H1 (cell line): ENCODE data around the gene EXO1. TPM values are rescaled to one million over a fixed set of nuclear protein-coding genes. Genes with fewer than 3 reads are reported as not detected.

Experiments used
- CTCF ChIA-PET: fragments of 300-600 bp; sonication (Branson Sonifier 250); formaldehyde crosslinking; loops from one replicate; lab custom pipeline; 2021; ENCODE audit not compliant: partially characterized antibody; lab: Charles Lee
- POLR2A ChIA-PET: fragments of 300-600 bp; sonication (Branson Sonifier 250); formaldehyde crosslinking; loops from one replicate; lab custom pipeline; 2021; ENCODE audit warnings: inconsistent platforms; ENCODE audit not compliant: partially characterized antibody; lab: Charles Lee
- DNase-seq, 2 experiments: peaks; one replicate each; pipeline versions ENCODE4 v3.0.0 to v3.0.0-alpha.2; 2010 to 2022; ENCODE audit warnings: low spot score in 2 of 2, low read depth in 1 of 2, mixed read lengths in 1 of 2
- FAIRE-seq: peaks from 2 replicates; lab custom pipeline; 2011; peaks lifted over from hg19 to GRCh38; lab: Jason Lieb, UNC
- H2AFZ ChIP-seq: 2 replicates; pipeline ENCODE4 v1.8.1; 2012; ENCODE audit warnings: low read length, inconsistent platforms
- H2AK5ac ChIP-seq: 2 replicates; pipeline ENCODE4 v1.6.1; 2013; ENCODE audit warnings: low read depth, low read length
- H2BK120ac ChIP-seq: replicated peaks from 2 replicates; pipeline ENCODE3; 2013; ENCODE audit warnings: low read depth, low read length, inconsistent platforms
- H2BK12ac ChIP-seq: 2 replicates; pipeline ENCODE4 v1.6.1; 2013; ENCODE audit warnings: low read depth, low read length
- H2BK15ac ChIP-seq: 2 replicates; pipeline ENCODE4 v1.6.1; 2013; ENCODE audit warnings: low read length
- H2BK20ac ChIP-seq: 2 replicates; pipeline ENCODE4 v1.6.1; 2013; ENCODE audit warnings: low read length
- H2BK5ac ChIP-seq: 2 replicates; pipeline ENCODE4 v1.6.1; 2013; ENCODE audit warnings: low read depth, low read length
- H3K14ac ChIP-seq: 2 replicates; pipeline ENCODE4 v1.6.1; 2013; ENCODE audit warnings: inconsistent platforms; ENCODE audit not compliant: insufficient read length
- H3K18ac ChIP-seq: 2 replicates; pipeline ENCODE4 v1.6.1; 2013; ENCODE audit warnings: low read length; ENCODE audit errors: extremely low read depth
- H3K23ac ChIP-seq: 2 replicates; pipeline ENCODE4 v1.6.1; 2013; ENCODE audit warnings: inconsistent platforms; ENCODE audit not compliant: insufficient read length
- H3K23me2 ChIP-seq: 2 replicates; pipeline ENCODE4 v1.6.1; 2013; ENCODE audit warnings: low read depth, low read length
- H3K27ac ChIP-seq: 2 replicates; pipeline ENCODE4 v1.6.1; 2011; ENCODE audit warnings: low read depth, low read length, inconsistent platforms
- H3K27me3 ChIP-seq, 4 experiments: replicated peaks in 1 of 4; 1 replicate in 1 of 4; 2 replicates in 3 of 4; pipeline versions ENCODE4 v1.6.1 to v1.8.1; 2011 to 2013; ENCODE audit warnings: low read length in 3 of 4, mild to moderate bottlenecking in 3 of 4, inconsistent platforms in 2 of 4, mixed read lengths in 2 of 4, moderate library complexity in 1 of 4; ENCODE audit not compliant: control insufficient read depth in 3 of 4, insufficient read depth in 3 of 4; ENCODE audit errors: extremely low read depth in 1 of 4
- H3K36me3 ChIP-seq, 4 experiments: 2 replicates each; pipeline versions ENCODE4 v1.6.1 to v1.8.1; 2011 to 2013; ENCODE audit warnings: mild to moderate bottlenecking in 4 of 4, low read length in 3 of 4, moderate library complexity in 2 of 4, control low read depth in 1 of 4, inconsistent platforms in 1 of 4; ENCODE audit not compliant: insufficient read depth in 4 of 4, control insufficient read depth in 2 of 4
- H3K4ac ChIP-seq: replicated peaks from 2 replicates; pipeline ENCODE3; 2013; ENCODE audit warnings: low read length, low read depth, mixed read lengths, inconsistent platforms; ENCODE audit not compliant: insufficient read length
- H3K4me1 ChIP-seq, 4 experiments: replicated peaks in 1 of 4; 1 replicate in 1 of 4; 2 replicates in 3 of 4; pipeline versions ENCODE4 v1.6.1 to v1.8.1; 2011 to 2013; ENCODE audit warnings: low read length in 3 of 4, inconsistent platforms in 2 of 4, mixed read lengths in 1 of 4; ENCODE audit not compliant: insufficient read depth in 4 of 4, control insufficient read depth in 3 of 4
- H3K4me2 ChIP-seq, 2 experiments: 2 replicates each; pipeline versions ENCODE4 v1.6.1 to v1.8.1; 2011 to 2013; ENCODE audit warnings: low read depth in 2 of 2, low read length in 2 of 2, control low read depth in 1 of 2, inconsistent platforms in 1 of 2, mild to moderate bottlenecking in 1 of 2; ENCODE audit not compliant: insufficient read depth in 1 of 2
- H3K4me3 ChIP-seq, 4 experiments: fragments of 200-600, 300-600 bp in 1 of 4; sonication (generic), shearing (Covaris generic), sonication (Bioruptor Twin) in 1 of 4; 2 replicates each; pipeline versions ENCODE4 v1.5.1 to v1.8.1; 2011 to 2016; ENCODE audit warnings: low read length in 4 of 4, low read depth in 3 of 4, control low read depth in 2 of 4, inconsistent platforms in 2 of 4, mild to moderate bottlenecking in 2 of 4, mixed read lengths in 1 of 4, moderate library complexity in 1 of 4; ENCODE audit not compliant: insufficient read depth in 2 of 4; ENCODE audit errors: extremely low read depth in 1 of 4
- H3K56ac ChIP-seq: replicated peaks from 2 replicates; pipeline ENCODE3; 2013; ENCODE audit warnings: low read depth, mild to moderate bottlenecking, mixed read lengths, low read length, inconsistent platforms; ENCODE audit not compliant: insufficient read length
- H3K79me1 ChIP-seq: 2 replicates; pipeline ENCODE4 v1.6.1; 2013; ENCODE audit warnings: low read depth, low read length, control low read depth
- H3K79me2 ChIP-seq, 2 experiments: 2 replicates each; pipeline versions ENCODE4 v1.6.1 to v1.8.1; 2012 to 2013; ENCODE audit warnings: low read length in 2 of 2, mild to moderate bottlenecking in 2 of 2, inconsistent platforms in 1 of 2; ENCODE audit not compliant: insufficient read depth in 2 of 2, control insufficient read depth in 1 of 2
- H3K9ac ChIP-seq, 4 experiments: replicated peaks in 1 of 4; 1 replicate in 1 of 4; 2 replicates in 3 of 4; pipeline versions ENCODE4 v1.6.1 to v1.8.1; 2011 to 2013; ENCODE audit warnings: low read depth in 3 of 4, low read length in 3 of 4, control low read depth in 2 of 4, mild to moderate bottlenecking in 2 of 4, moderate library complexity in 2 of 4, inconsistent platforms in 1 of 4; ENCODE audit errors: extremely low read depth in 1 of 4
- H3K9me3 ChIP-seq, 2 experiments: 2 replicates each; pipeline versions ENCODE4 v1.6.1 to v1.8.1; 2012 to 2013; ENCODE audit warnings: mild to moderate bottlenecking in 2 of 2, moderate library complexity in 2 of 2, control low read depth in 1 of 2, inconsistent platforms in 1 of 2, low read depth in 1 of 2, low read length in 1 of 2, mixed read lengths in 1 of 2; ENCODE audit not compliant: insufficient read depth in 2 of 2
- H4K20me1 ChIP-seq, 2 experiments: replicated peaks in 1 of 2; 2 replicates each; pipeline versions ENCODE3 to v1.8.1; 2011 to 2013; ENCODE audit warnings: inconsistent platforms in 2 of 2, low read length in 2 of 2, mild to moderate bottlenecking in 1 of 2; ENCODE audit not compliant: insufficient read depth in 2 of 2, control insufficient read depth in 1 of 2
- H4K5ac ChIP-seq: 2 replicates; pipeline ENCODE4 v1.6.1; 2013; ENCODE audit warnings: low read length, low read depth, mixed read lengths, inconsistent platforms; ENCODE audit not compliant: insufficient read length
- H4K8ac ChIP-seq: 2 replicates; pipeline ENCODE4 v1.8.0; 2013; ENCODE audit warnings: mild to moderate bottlenecking, moderate library complexity, low read length, inconsistent platforms; ENCODE audit not compliant: insufficient read depth; ENCODE audit errors: extremely low read depth
- H4K91ac ChIP-seq: replicated peaks from 2 replicates; pipeline ENCODE3; 2013; ENCODE audit warnings: low read length, mixed read lengths, inconsistent platforms; ENCODE audit not compliant: insufficient read length
- ASH2L ChIP-seq: fragments of 200-600, 300-600 bp; sonication (generic); IDR thresholded peaks from one replicate; pipeline ENCODE4 v1.7.1; 2017; ENCODE audit warnings: low read length
- CBX5 ChIP-seq: fragments of 300-800, 300-1000 bp; sonication (generic); IDR thresholded peaks from 2 replicates; pipeline ENCODE4 v1.7.1; 2016; ENCODE audit warnings: antibody characterized with exemption, low read length, low read depth
- EP300 ChIP-seq, 2 experiments: IDR thresholded peaks; 1 replicate in 1 of 2; 2 replicates in 1 of 2; pipeline ENCODE4 v1.6.1; 2011 to 2012; ENCODE audit warnings: low read depth in 2 of 2, low read length in 2 of 2, mild to moderate bottlenecking in 2 of 2, borderline replicate concordance in 1 of 2, inconsistent platforms in 1 of 2, moderate library complexity in 1 of 2
- GTF2F1 ChIP-seq: IDR thresholded peaks from 2 replicates; pipeline ENCODE4 v1.6.1; 2012; ENCODE audit warnings: low read depth, low read length, improper control_type of control experiment, borderline replicate concordance
- JUND ChIP-seq: IDR thresholded peaks from 2 replicates; pipeline ENCODE4 v1.6.1; 2011; ENCODE audit warnings: mild to moderate bottlenecking, improper control_type of control experiment, low read length
- KDM4A ChIP-seq: IDR thresholded peaks from one replicate; pipeline ENCODE4 v1.7.1; 2012; ENCODE audit warnings: low read depth, mild to moderate bottlenecking, moderate library complexity, low read length, inconsistent platforms; ENCODE audit not compliant: severe bottlenecking
- NANOG ChIP-seq: IDR thresholded peaks from 2 replicates; pipeline ENCODE4 v1.6.1; 2011; ENCODE audit warnings: low read length, low read depth, mild to moderate bottlenecking, inconsistent platforms; ENCODE audit not compliant: insufficient read depth, poor library complexity, severe bottlenecking
- RAD21 ChIP-seq, 2 experiments: IDR thresholded peaks in 1 of 2; conservative IDR thresholded peaks in 1 of 2; 2 replicates each; pipeline ENCODE4 v1.6.1; 2011; ENCODE audit warnings: low read depth in 2 of 2, low read length in 2 of 2, improper control_type of control experiment in 1 of 2, inconsistent platforms in 1 of 2, mild to moderate bottlenecking in 1 of 2, moderate library complexity in 1 of 2
- RNF2 ChIP-seq: fragments of 200-900, 300-1000 bp; sonication (generic); IDR thresholded peaks from 2 replicates; pipeline ENCODE4 v1.7.1; 2016; ENCODE audit warnings: borderline replicate concordance, low read depth, mild to moderate bottlenecking, antibody characterized with exemption, low read length; ENCODE audit not compliant: poor library complexity, severe bottlenecking; ENCODE audit errors: missing control alignments
- SIX5 ChIP-seq: IDR thresholded peaks from 2 replicates; pipeline ENCODE4 v1.6.1; 2011; ENCODE audit warnings: mild to moderate bottlenecking, low read depth, low read length
- SP2 ChIP-seq: IDR thresholded peaks from 2 replicates; pipeline ENCODE4 v1.6.1; 2012; ENCODE audit warnings: mild to moderate bottlenecking, low read length, inconsistent platforms
- SUZ12 ChIP-seq: fragments of 200-600 bp; sonication (generic); IDR thresholded peaks from 2 replicates; pipeline ENCODE4 v1.6.1; 2012; ENCODE audit warnings: mild to moderate bottlenecking, inconsistent platforms, low read length, moderate library complexity, mixed read lengths
- ZNF274 ChIP-seq: IDR thresholded peaks from 2 replicates; pipeline ENCODE4 v1.7.0; 2012; ENCODE audit warnings: low read length, borderline replicate concordance; ENCODE audit errors: extremely low read depth
- WGBS, 2 experiments: shearing (Covaris generic) in 1 of 2; methylation state at CpG; one replicate each; pipeline versions ENCODE4 v1.1.6 to v1.1.7; 2013 to 2015; ENCODE audit warnings: low lambda C conversion rate in 2 of 2, mixed read lengths in 2 of 2, inconsistent platforms in 1 of 2, low coverage in 1 of 2, missing lambda C conversion rate in 1 of 2; ENCODE audit not compliant: insufficient replicate concordance in 2 of 2, insufficient coverage in 1 of 2, insufficient read length in 1 of 2; ENCODE audit errors: extremely low coverage in 1 of 2, missing lambda C conversion rate in 1 of 2; 5-methylcytosine and 5-hydroxymethylcytosine counted together
- polyA plus RNA-seq, 7 experiments: library from polyadenylated mRNA; depleted of rRNA in 3 of 7; stranded (reverse) in 5 of 7; unstranded in 2 of 7; fragments of >200 nt in 5 of 7; fragments of 200-250 nt in 2 of 7; gene quantifications; 1 replicate in 5 of 7; 2 replicates in 1 of 7; 4 replicates in 1 of 7; pipeline versions ENCODE4 v1.2.1 to v1.2.3, GENCODE V29; 2011 to 2013; ENCODE audit warnings: missing spikeins in 2 of 7, mixed read lengths in 2 of 7
- total RNA-seq: library from RNA; stranded (reverse); fragmentation: NEBNext Ultra II Directional; extraction: Animal tissue kit (Norgen Biotek cat#: 25700); gene quantifications from 2 replicates; pipeline ENCODE4 v1.2.1, GENCODE V29; 2021

The EXO1 gene
- total and polyA plus RNA-seq, 2 of the 8 experiments (the other 6 are each of a cell fraction or from before 2014, with no cell fraction given) = 9.2 to 43.0 TPM

- H3K14ac ChIP-seq = no peak overlapping the region
- H3K4me1 ChIP-seq = no peaks in the 10 kb centered on the region
- no peak overlapping the region for H2BK20ac ChIP-seq
- no peak overlapping the region for H2BK120ac ChIP-seq
- H3K4ac ChIP-seq = no peak overlapping the region
- no peak overlapping the region for H2AK5ac ChIP-seq
- POLR2A ChIA-PET = no interaction called here
- H2AFZ ChIP-seq = 0 out of 2 replicates have a peak overlapping the region, but pooled peaks have one; percentile 45
- no peak overlapping the region for H2BK12ac ChIP-seq
- CTCF ChIA-PET = interaction anchor here (0.7 to 1.4 kb wide), 4 partner anchors 29 to 213 kb away, joined by 3 read pairs; no protein-coding TSS in a partner anchor
- H3K9ac ChIP-seq = no peak overlapping the region
- no peak overlapping the region for H3K56ac ChIP-seq
- 86% methylated on average over 3 of the region's 3 CpGs; no CpG with 5 or more reads in 1 of the 2 experiments for WGBS, 2 experiments
- H4K91ac ChIP-seq = no peak overlapping the region
- no peak for DNase-seq
- H3K9me3 ChIP-seq = no peaks in the 10 kb centered on the region
- H2BK5ac ChIP-seq = no peak overlapping the region
- H3K27ac ChIP-seq = no peak overlapping the region
- H2BK15ac ChIP-seq = no peak overlapping the region
- H4K5ac ChIP-seq = no peak overlapping the region
- H4K8ac ChIP-seq = no peak overlapping the region
- H3K36me3 ChIP-seq = no peaks in the 10 kb centered on the region
- no peak overlapping the region for H3K23ac ChIP-seq
- no peak overlapping the region for H3K18ac ChIP-seq
- H3K27me3 ChIP-seq = no peaks in the 10 kb centered on the region
- H3K4me3 ChIP-seq = no peak overlapping the region
- H3K79me1 ChIP-seq = no peaks in the 10 kb centered on the region
- no peaks in the 10 kb centered on the region for H4K20me1 ChIP-seq
- no peaks in the 10 kb centered on the region for H3K79me2 ChIP-seq
- no peaks in the 10 kb centered on the region for H3K23me2 ChIP-seq
- no peak overlapping the region for H3K4me2 ChIP-seq
- no peak for FAIRE-seq
- TF ChIP-seq RNF2 (no peak), SP2 (no peak), ZNF274 (no peak), JUND (no peak), SUZ12 (no peak), GTF2F1 (no peak), EP300 (IDR thresholded peaks at IDR 0.05; ENCODE audit: borderline replicate concordance in 1 of 2, low read depth in 2 of 2, low read length in 2 of 2) (no peak), SIX5 (no peak), RAD21 (IDR thresholded peaks at IDR 0.05 in 1 of 2, conservative IDR thresholded peaks at IDR 0.05 in 1 of 2; ENCODE audit: low read depth in 2 of 2, low read length in 2 of 2) (no peak), NANOG (no peak), KDM4A (no peak), ASH2L (no peak), CBX5 (no peak)
Measured at GRCh38 chr1:241828463-241829021, 19.5 kb upstream of the EXO1 start.
